HepG2 (cell line): ENCODE results near the gene CLDN14. TPM values are rescaled to one million over a fixed set of nuclear protein-coding genes. Genes with fewer than 3 reads are reported as not detected.

Experiments used
- ATF7-NPFF ChIP-seq: sonication (generic); formaldehyde crosslinking; IDR thresholded peaks from 2 replicates; pipeline ENCODE4 v1.8.1; 2023; ENCODE audit warnings: mild to moderate bottlenecking, low read depth, missing genetic modification reagents, moderate library complexity
- BCL6 ChIP-seq: IDR thresholded peaks from 2 replicates; pipeline ENCODE4 v1.6.1; 2016; ENCODE audit warnings: missing genetic modification reagents, missing compliant biosample characterization
- FIP1L1 ChIP-seq: fragments of 200-400 bp; formaldehyde crosslinking; IDR thresholded peaks from 2 replicates; pipeline ENCODE4 v1.6.1; 2018; ENCODE audit warnings: low read depth, mild to moderate bottlenecking, low read length, moderate library complexity, borderline replicate concordance; ENCODE audit not compliant: insufficient read depth
- HHEX ChIP-seq: IDR thresholded peaks from 2 replicates; pipeline ENCODE4 v1.6.1; 2016; ENCODE audit warnings: control low read depth
- MAFG ChIP-seq: sonication (generic); formaldehyde crosslinking; IDR thresholded peaks from 2 replicates; pipeline ENCODE4 v1.5.1; 2020; ENCODE audit warnings: mild to moderate bottlenecking, missing genetic modification reagents
- MED13 ChIP-seq: sonication (generic); formaldehyde crosslinking; IDR thresholded peaks from 2 replicates; pipeline ENCODE4 v1.5.0; 2020; ENCODE audit warnings: missing genetic modification reagents
- SMAD9 ChIP-seq: sonication (generic); formaldehyde crosslinking; IDR thresholded peaks from 2 replicates; pipeline ENCODE4 v1.5.1; 2020; ENCODE audit warnings: mild to moderate bottlenecking, missing genetic modification reagents
- TAF1 ChIP-seq: sonication (generic); formaldehyde crosslinking; IDR thresholded peaks from 2 replicates; pipeline ENCODE4 v1.4.0; 2020; ENCODE audit warnings: missing genetic modification reagents
- TOPORS ChIP-seq: sonication (generic); formaldehyde crosslinking; IDR thresholded peaks from 2 replicates; pipeline ENCODE4 v1.8.0; 2023; ENCODE audit warnings: mild to moderate bottlenecking, missing genetic modification reagents
- ZBTB20 ChIP-seq: sonication (generic); formaldehyde crosslinking; IDR thresholded peaks from 2 replicates; pipeline ENCODE4 v1.8.1; 2023; ENCODE audit warnings: missing genetic modification reagents, low read depth, mild to moderate bottlenecking, borderline replicate concordance
- ZNF280D ChIP-seq: sonication (generic); formaldehyde crosslinking; IDR thresholded peaks from 2 replicates; pipeline ENCODE4 v1.5.1; 2020; ENCODE audit warnings: mild to moderate bottlenecking, missing genetic modification reagents
- ZNF292 ChIP-seq: sonication (generic); formaldehyde crosslinking; IDR thresholded peaks from 2 replicates; pipeline ENCODE4 v1.8.1; 2022; ENCODE audit warnings: mild to moderate bottlenecking, low read depth, missing genetic modification reagents, borderline replicate concordance
- ZNF431 ChIP-seq: sonication (generic); formaldehyde crosslinking; IDR thresholded peaks from 2 replicates; pipeline ENCODE4 v1.9.0; 2022; ENCODE audit warnings: missing genetic modification reagents, low read depth, mild to moderate bottlenecking, borderline replicate concordance
- ZNF547 ChIP-seq: sonication (generic); formaldehyde crosslinking; IDR thresholded peaks from 2 replicates; pipeline ENCODE4 v1.5.1; 2020; ENCODE audit warnings: mild to moderate bottlenecking, missing genetic modification reagents
- ZNF776 ChIP-seq: sonication (generic); formaldehyde crosslinking; IDR thresholded peaks from 2 replicates; pipeline ENCODE4 v1.4.0; 2020; ENCODE audit warnings: mild to moderate bottlenecking, missing genetic modification reagents
- ZSCAN25 ChIP-seq: sonication (generic); formaldehyde crosslinking; IDR thresholded peaks from 2 replicates; pipeline ENCODE4 v1.8.0; 2022; ENCODE audit warnings: mild to moderate bottlenecking, missing genetic modification reagents
- polyA plus RNA-seq, 8 experiments: library from polyadenylated mRNA; depleted of rRNA in 3 of 8; stranded (reverse) in 7 of 8; unstranded in 1 of 8; fragments of >200 nt; fragmentation: Illumina TruSeq in 4 of 8; extraction: Trizol in 4 of 8; gene quantifications; 2 replicates each; pipeline versions ENCODE4 v1.2.1 to v1.2.3, GENCODE V29; 2011 to 2016; ENCODE audit warnings: low read depth in 4 of 8, missing spikeins in 1 of 8, mixed read lengths in 1 of 8; ENCODE audit not compliant: insufficient read depth in 1 of 8
- total RNA-seq, 5 experiments: library from RNA; depleted of rRNA; stranded (reverse); fragments of >200 nt; fragmentation: Illumina TruSeq; extraction: Trizol; gene quantifications; 2 replicates each; pipeline ENCODE4 v1.2.3, GENCODE V29; 2016; ENCODE audit warnings: low read depth in 1 of 5
- TF ChIP-seq, protein P1 (sequence below), 2 experiments: fragments of 450-650 bp in 1 of 2; sonication (generic) in 1 of 2; formaldehyde crosslinking; IDR thresholded peaks; 2 replicates each; pipeline versions ENCODE4 v1.5.0 to v1.8.0; 2020 to 2022; ENCODE audit warnings: mild to moderate bottlenecking in 1 of 2, missing genetic modification reagents in 1 of 2
- TF ChIP-seq, protein P2 (sequence below): sonication (generic); formaldehyde crosslinking; IDR thresholded peaks from 2 replicates; pipeline ENCODE4 v1.5.1; 2020; ENCODE audit warnings: mild to moderate bottlenecking, missing genetic modification reagents, moderate library complexity
- TF ChIP-seq, protein P3 (sequence below), 2 experiments: sonication (generic) in 1 of 2; formaldehyde crosslinking in 1 of 2; IDR thresholded peaks; 2 replicates each; pipeline versions ENCODE4 v1.4.0 to v1.6.1; 2018 to 2020; ENCODE audit warnings: missing genetic modification reagents in 2 of 2, borderline replicate concordance in 1 of 2, low read depth in 1 of 2, mild to moderate bottlenecking in 1 of 2, missing biosample characterization in 1 of 2

CLDN14 gene
- total and polyA plus RNA-seq, 2 of the 13 experiments (the other 11 are each of a cell fraction or from before 2014, with no cell fraction given) = 1.1 to 1.4 TPM

DNA sequence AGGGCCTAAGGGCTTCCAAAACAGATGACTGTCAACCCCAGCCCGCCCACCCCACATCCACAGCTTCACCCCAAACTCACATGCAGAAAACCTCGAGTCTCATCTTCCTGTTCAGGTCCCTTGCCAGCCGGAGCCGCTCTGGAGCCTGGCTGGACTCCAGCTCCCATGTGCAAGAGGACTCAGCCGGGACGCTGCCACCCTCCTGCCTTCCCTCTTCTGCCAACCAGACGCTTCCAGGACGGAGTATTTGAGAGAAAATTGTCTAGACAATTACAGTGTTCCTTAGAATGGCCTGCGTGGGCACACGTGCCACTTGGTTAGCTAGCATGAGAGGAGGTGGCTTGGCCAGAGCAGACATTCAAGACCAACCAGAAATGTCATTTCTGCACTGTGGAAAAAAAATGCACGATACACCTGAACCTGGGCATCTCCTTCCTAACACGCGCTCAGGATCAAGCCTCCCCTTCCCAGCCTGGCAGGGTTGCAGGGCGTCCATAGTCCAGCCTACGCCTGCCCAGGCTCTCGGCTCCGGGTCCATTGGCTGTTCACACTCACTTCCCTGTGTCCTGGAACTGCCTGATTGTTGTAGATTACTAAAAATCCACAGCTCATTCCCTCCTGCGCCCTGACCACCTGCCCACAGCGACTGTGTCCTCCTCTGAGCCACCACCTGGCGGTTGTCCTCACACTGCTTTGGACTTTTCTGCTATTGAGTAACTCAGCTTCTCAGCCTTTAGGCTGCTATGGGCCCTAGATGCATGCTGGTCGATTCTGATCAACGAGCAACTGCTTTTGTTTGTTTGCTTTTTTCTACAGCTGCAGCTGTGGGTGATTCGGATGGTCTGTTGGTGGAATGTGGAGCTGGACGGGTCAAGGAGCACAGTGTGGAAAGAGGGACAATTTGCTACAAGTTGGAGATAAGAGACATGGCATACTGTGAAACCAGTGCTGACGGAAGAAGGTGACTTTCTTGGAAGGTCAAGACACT lies at the start of gene CLDN14 (continued):
- no peak for TF ChIP-seq TAF1 (CRISPR knock-in tag)
- no peak for TF ChIP-seq TOPORS (CRISPR knock-in tag)
- TF ChIP-seq ZSCAN25 = peak; percentile 81; the same call in 1 of the 2 replicates
- TF ChIP-seq ZNF280D = peak; percentile 92; the same call in 1 of the 2 replicates
- peak; percentile 87 for TF ChIP-seq BCL6
- TF ChIP-seq ZNF292 = peak; percentile 92; the same call in 1 of the 2 replicates
- peak; percentile 23; the same call in 1 of the 2 replicates for TF ChIP-seq ZBTB20
- TF ChIP-seq ZNF431 (CRISPR knock-in tag) = peak; percentile 47; the same call in 1 of the 2 replicates
- TF ChIP-seq, protein P1, sequence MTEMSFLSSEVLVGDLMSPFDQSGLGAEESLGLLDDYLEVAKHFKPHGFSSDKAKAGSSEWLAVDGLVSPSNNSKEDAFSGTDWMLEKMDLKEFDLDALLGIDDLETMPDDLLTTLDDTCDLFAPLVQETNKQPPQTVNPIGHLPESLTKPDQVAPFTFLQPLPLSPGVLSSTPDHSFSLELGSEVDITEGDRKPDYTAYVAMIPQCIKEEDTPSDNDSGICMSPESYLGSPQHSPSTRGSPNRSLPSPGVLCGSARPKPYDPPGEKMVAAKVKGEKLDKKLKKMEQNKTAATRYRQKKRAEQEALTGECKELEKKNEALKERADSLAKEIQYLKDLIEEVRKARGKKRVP (CRISPR knock-in tag; IDR thresholded peaks at IDR 0.05) = peak in 1 of 2 experiments; percentile 71; a peak in 2 of 4 replicates
- TF ChIP-seq ATF7-NPFF (CRISPR knock-in tag) = no peak
- TF ChIP-seq, protein P2, sequence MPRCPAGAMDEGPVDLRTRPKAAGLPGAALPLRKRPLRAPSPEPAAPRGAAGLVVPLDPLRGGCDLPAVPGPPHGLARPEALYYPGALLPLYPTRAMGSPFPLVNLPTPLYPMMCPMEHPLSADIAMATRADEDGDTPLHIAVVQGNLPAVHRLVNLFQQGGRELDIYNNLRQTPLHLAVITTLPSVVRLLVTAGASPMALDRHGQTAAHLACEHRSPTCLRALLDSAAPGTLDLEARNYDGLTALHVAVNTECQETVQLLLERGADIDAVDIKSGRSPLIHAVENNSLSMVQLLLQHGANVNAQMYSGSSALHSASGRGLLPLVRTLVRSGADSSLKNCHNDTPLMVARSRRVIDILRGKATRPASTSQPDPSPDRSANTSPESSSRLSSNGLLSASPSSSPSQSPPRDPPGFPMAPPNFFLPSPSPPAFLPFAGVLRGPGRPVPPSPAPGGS (CRISPR knock-in tag) = peak; percentile 41; the same call in 1 of the 2 replicates
- TF ChIP-seq, protein P3, sequence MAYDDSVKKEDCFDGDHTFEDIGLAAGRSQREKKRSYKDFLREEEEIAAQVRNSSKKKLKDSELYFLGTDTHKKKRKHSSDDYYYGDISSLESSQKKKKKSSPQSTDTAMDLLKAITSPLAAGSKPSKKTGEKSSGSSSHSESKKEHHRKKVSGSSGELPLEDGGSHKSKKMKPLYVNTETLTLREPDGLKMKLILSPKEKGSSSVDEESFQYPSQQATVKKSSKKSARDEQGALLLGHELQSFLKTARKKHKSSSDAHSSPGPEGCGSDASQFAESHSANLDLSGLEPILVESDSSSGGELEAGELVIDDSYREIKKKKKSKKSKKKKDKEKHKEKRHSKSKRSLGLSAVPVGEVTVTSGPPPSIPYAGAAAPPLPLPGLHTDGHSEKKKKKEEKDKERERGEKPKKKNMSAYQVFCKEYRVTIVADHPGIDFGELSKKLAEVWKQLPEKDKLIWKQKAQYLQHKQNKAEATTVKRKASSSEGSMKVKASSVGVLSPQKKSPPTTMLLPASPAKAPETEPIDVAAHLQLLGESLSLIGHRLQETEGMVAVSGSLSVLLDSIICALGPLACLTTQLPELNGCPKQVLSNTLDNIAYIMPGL (CRISPR knock-in tag; IDR thresholded peaks at IDR 0.05; ENCODE audit: borderline replicate concordance in 1 of 2, low read depth in 1 of 2) = peak; percentile 72 to 89
- TF ChIP-seq ZNF776 = peak; percentile 62; the same call in 1 of the 2 replicates
- peak; percentile 74; the same call in 1 of the 2 replicates for TF ChIP-seq ZNF547
- no peak for TF ChIP-seq FIP1L1
- peak; percentile 60; the same call in 1 of the 2 replicates for TF ChIP-seq HHEX (CRISPR knock-in tag)
- TF ChIP-seq SMAD9 (CRISPR knock-in tag) = no peak
- no peak; the same call in 1 of the 2 replicates for TF ChIP-seq MAFG (CRISPR knock-in tag)
- TF ChIP-seq MED13 (CRISPR knock-in tag) = no peak
